Measurements from ENCODE around the gene CALCR. TPM values are rescaled to one million over a fixed set of nuclear protein-coding genes. Genes with fewer than 3 reads are reported as not detected.

CALCR gene
- total RNA-seq, 2 donors from 2014 or later, result not detected

- ATAC-seq, result no peak
- intact Hi-C loops (cut with DNase I, micrococcal nuclease), result no loop called here
- DNase-seq, result no peak
These were observed 97.8 kb downstream of the CALCR start for GRCh38 chr7:93476491-93477344.

DNA sequence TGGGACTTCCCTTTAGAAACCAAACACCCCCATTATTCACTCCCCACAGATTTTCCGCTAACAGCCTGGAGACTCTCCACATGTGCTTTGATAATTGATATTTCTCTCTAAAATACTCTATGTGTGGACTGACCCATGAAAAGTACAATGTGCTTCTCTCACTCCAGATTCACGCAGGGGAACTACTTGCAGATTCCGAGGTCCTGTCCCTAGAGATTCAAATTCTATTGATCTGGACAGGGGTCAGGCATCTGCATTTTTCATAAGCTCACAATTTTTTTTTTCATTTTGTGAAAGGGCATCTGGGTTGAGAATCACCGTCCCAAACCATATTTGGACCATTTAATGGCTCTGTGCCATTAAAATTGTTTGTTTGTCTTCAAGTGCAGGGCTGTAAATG lies 98.7 kb downstream of the CALCR start:
- ATAC-seq, result no peak
- intact Hi-C loops (cut with DNase I, micrococcal nuclease), result no loop called here
- no peak for DNase-seq

DNA sequence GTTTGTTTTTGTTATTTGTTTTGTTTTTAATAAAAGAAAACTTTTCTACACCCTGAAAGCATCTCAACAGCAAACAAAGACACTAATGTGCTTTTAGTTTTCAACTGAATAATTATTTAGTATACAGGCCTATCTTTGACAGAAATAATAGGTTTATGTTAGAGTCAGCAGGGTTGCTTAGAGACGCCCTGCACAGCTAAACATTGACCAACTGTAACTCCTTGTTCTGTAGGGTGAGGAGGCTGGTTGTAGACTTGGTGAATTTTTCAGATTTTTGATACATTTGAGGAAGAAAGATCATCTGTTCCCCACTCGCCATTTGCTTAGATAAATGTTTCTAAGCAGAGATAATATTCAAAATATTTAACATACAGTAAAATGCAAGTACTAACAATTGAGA lies 103.1 kb downstream of the CALCR start:
- DNase-seq, result no peak
- intact Hi-C loops (cut with DNase I, micrococcal nuclease), result no loop called here
- no peak for ATAC-seq

GRCh38 chr7:93463764-93464163 lies 110.8 kb downstream of the CALCR start:
- intact Hi-C loops (cut with DNase I, micrococcal nuclease), result no loop called here

GRCh38 chr7:93461350-93461749 lies 113.2 kb downstream of the CALCR start:
- no peak for DNase-seq
- no peak for ATAC-seq
- intact Hi-C loops (cut with DNase I, micrococcal nuclease), result no loop called here

More at GRCh38 chr7:93463764-93464163, 110.8 kb downstream of the CALCR start:
- no peak for DNase-seq
- ATAC-seq, result no peak

DNA sequence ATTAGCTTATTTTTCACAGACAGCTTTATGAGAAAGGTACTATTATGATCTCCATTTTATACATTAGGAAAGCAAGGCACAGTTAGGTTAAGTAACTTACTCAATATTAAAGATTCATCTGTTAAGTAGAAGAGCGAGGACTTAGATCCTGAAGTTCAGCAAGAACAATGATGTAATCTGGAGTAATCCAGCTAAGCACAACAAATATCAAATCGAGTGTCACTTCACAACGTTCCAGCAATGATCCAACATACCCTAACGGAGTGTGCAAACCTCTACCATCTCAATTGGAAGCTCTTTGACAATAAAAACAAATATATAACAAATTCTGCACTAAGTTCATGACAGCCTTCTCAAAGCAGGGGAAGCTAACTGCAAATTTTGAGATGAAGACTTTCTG lies 121.3 kb downstream of the CALCR start:
- intact Hi-C loops (cut with DNase I, micrococcal nuclease), result no loop called here
- DNase-seq (no peak), ATAC-seq (no peak)

- ATAC-seq (no peak), DNase-seq (no peak)
- intact Hi-C loops (cut with DNase I, micrococcal nuclease), result no loop called here
These were observed 126.3 kb downstream of the CALCR start for GRCh38 chr7:93448176-93448575.

DNA sequence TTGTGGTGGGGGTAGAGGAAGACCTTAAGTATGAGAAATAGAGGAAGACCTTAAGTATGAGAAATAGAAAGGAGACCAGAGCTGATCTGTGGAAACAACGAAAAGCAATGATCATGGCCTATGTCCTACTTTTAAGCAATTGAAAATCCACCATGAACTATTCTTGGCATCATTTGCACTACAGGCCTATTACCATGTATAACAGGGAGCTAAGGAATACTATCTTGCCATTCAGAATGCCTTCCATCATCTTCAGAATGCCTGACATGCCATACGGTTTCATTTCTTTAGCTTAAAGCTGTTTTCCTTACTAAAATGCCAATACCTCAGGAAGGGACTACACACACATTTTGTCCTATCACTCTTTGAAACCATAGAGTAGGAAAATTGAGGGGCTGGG lies 127.0 kb downstream of the CALCR start:
- intact Hi-C loops (cut with DNase I, micrococcal nuclease), result no loop called here
- DNase-seq (no peak), ATAC-seq (no peak)

GRCh38 chr7:93442478-93443224 lies 131.9 kb downstream of the CALCR start:
- DNase-seq (peak in 1 of 2 donors; percentile 35), ATAC-seq (no peak)
- intact Hi-C loops (cut with DNase I, micrococcal nuclease), result no loop called here

DNA sequence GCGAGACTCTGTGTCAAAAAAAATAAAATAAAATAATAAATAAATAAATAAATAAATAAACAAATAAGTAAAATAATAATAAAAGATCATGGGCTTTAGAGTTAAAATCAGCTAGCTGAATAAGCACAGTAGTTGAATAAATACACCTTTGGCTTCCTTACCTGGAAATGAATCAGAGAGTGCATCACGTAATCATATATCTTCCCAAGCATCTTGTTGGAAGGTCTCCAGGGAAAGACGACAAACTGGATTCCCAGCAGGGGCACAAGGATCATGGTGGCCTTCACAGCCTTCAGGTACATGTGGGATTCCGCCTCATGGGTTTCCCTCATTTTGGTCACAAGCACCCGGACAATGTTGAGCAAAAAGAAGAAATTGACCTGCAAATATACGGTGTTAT lies 138.7 kb downstream of the CALCR start:
- intact Hi-C loops (cut with DNase I, micrococcal nuclease), result no loop called here
- ATAC-seq, result no peak
- DNase-seq, result no peak

- no peak for DNase-seq
- intact Hi-C loops (cut with DNase I, micrococcal nuclease), result no loop called here
- no peak for ATAC-seq
These were observed 142.4 kb downstream of the CALCR start for GRCh38 chr7:93432130-93432529.

DNA sequence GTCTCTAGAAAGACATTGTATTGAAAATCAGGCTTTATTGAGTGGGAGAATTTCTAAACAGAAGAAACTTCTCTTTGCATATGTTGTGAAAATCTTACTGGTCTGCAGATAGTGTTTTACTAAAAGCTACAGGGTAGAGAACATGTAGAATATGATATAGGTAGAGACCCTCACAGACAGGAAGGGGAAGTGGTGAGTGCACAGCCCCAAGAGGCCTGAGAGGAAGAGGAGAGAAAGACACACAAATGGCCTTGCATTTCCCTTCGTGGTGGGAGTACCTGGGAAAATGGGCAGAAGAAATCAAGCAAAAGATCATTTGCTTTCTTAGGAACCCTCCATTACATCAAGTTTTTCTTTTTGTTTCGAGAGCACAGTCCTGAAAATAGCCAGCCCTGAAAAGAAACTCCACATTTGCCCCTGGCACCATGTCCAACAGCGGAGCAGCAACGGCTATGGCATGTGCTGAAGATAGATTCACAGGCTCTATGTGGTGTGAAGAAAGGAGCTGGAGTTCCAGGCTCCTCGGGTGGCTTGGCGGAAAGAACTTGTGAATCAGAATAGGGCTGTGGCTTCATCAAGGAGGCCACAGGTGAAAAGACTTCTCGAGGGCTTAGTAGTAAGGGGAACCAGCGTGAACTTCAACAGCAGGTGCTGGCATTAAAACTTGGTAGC lies 143.5 kb downstream of the CALCR start:
- ATAC-seq (no peak), DNase-seq (no peak)
- intact Hi-C loops (cut with DNase I, micrococcal nuclease), result no loop called here

DNA sequence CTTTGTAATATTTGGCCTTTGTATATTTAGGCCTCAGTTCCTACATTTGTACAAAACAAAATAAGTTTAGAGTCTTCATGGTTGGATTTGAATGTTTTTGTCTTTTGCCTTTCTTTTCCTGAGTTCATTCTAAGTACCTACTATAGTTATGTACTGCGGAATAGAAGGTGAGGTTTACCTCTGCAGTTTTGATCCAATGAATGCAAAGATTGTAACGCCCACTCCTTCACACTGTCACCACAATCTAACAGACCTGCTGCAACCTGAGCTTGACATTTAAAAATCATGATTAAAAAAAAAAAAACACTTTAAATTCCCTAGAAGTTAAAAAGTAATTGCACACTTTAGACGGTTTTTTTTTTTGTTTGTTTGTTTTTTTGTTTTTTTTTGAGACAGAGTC lies 145.0 kb downstream of the CALCR start:
- DNase-seq (no peak), ATAC-seq (no peak)
- intact Hi-C loops (cut with DNase I, micrococcal nuclease), result no loop called here

DNA sequence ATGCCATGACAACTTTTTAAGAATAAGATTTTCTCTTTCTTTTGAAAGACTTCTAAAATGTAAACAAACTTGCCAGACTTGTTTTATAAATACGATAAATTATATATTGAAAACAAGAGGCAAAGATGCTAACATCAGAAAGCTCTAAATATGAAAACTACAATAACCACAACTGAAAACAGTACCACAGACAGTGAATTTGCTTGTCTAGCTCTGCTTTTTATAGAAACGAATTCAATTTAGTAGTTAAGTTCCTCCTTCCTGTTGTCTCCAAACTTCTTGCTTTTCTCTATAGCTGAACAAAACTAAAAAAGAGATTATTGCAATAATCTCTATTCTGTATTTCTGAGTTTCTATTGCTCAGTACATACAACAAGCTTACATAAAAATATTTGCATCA lies 147.4 kb downstream of the CALCR start:
- no peak for DNase-seq
- ATAC-seq, result no peak
- intact Hi-C loops (cut with DNase I, micrococcal nuclease), result no loop called here

GRCh38 chr7:93426155-93426696 lies 148.3 kb downstream of the CALCR start:
- DNase-seq, result no peak
- intact Hi-C loops (cut with DNase I, micrococcal nuclease), result no loop called here
- no peak for ATAC-seq

- no peak for DNase-seq
- ATAC-seq, result no peak
- intact Hi-C loops (cut with DNase I, micrococcal nuclease), result no loop called here
These were observed 159.9 kb downstream of the CALCR start for GRCh38 chr7:93414574-93414973.

GRCh38 chr7:93409324-93409723 lies 165.2 kb downstream of the CALCR start:
- intact Hi-C loops (cut with DNase I, micrococcal nuclease), result no loop called here
- DNase-seq (no peak), ATAC-seq (no peak)

GRCh38 chr7:93407239-93407638 lies 167.3 kb downstream of the CALCR start:
- ATAC-seq, result no peak
- intact Hi-C loops (cut with DNase I, micrococcal nuclease), result no loop called here
- no peak for DNase-seq

- intact Hi-C loops (cut with DNase I, micrococcal nuclease), result no loop called here
- ATAC-seq, result no peak
These were observed 171.6 kb downstream of the CALCR start for GRCh38 chr7:93402944-93403343.

GRCh38 chr7:93399642-93400041 lies 174.9 kb downstream of the CALCR start:
- intact Hi-C loops (cut with DNase I, micrococcal nuclease), result no loop called here
- no peak for ATAC-seq
- DNase-seq, result no peak

More at GRCh38 chr7:93402944-93403343, 171.6 kb downstream of the CALCR start:
- DNase-seq, result no peak

Measured in left colon (tissue), 2 donors.